HEK293T (cell line): ENCODE results near the gene SLA2.

Experiments
- ARNT ChIP-seq: fragments of 450-650 bp; IDR thresholded peaks from 2 replicates; pipeline ENCODE4 v1.6.1; 2017; ENCODE audit warnings: mild to moderate bottlenecking
- CTBP1 ChIP-seq: fragments of 450-650 bp; IDR thresholded peaks from 2 replicates; pipeline ENCODE4 v1.6.1; 2016; ENCODE audit warnings: borderline replicate concordance
- L3MBTL2 ChIP-seq: fragments of 450-650 bp; conservative IDR thresholded peaks from 2 replicates; pipeline ENCODE4 v1.6.1; 2016; ENCODE audit warnings: mild to moderate bottlenecking
- LEF1 ChIP-seq: fragments of 450-650 bp; IDR thresholded peaks from 2 replicates; pipeline ENCODE4 v1.6.1; 2017; ENCODE audit warnings: mild to moderate bottlenecking, borderline replicate concordance
- PKNOX1 ChIP-seq: fragments of 450-650 bp; IDR thresholded peaks from 2 replicates; pipeline ENCODE4 v1.6.1; 2016
- SP1 ChIP-seq: fragments of 450-650 bp; IDR thresholded peaks from 2 replicates; pipeline ENCODE4 v1.6.1; 2017
- SUZ12 ChIP-seq: fragments of 450-650 bp; IDR thresholded peaks from 2 replicates; pipeline ENCODE4 v1.6.1; 2016; ENCODE audit warnings: mild to moderate bottlenecking

DNA sequence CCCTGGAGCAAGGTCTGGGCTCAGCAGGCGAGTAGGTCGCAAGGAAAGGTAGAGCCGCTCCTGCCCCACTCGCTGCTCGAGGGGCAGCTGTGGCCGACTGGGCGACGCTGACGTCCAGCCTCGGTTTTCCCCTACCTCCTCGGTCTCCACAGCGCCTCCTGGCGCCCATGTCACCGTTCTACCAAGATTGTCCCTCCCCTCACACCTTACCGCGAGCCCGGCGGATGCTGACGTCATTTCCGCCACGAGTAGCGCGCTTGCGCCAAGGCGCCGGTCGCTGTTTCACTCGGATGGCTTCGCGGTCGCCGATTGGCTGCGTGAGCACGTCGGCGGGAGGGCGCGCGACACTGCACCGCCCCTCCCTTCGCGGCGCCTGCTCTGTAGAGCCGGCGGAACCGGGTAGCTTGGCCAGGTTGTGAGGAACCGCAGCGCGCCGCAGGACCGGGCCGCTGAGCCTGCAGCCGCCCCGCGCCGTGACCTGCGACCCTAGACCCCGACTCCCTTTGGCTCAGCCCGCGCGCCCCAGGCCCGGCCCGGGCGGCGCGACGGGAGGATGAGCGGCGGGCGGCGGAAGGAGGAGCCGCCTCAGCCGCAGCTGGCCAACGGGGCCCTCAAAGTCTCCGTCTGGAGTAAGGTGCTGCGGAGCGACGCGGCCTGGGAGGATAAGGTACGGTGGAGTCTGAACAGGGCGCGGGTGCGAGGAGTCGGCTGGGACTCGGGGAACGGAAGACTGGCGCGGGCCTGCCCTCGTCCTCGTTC is 40.4 kb downstream of the SLA2 start, which contains the start of gene RAB5IF:
- TF ChIP-seq LEF1 (no peak), L3MBTL2 (peak; percentile 67), SUZ12 (no peak), SP1 (no peak), CTBP1 (no peak), ARNT (no peak), PKNOX1 (peak; percentile 73)
